ENCODE results near the gene SCARF1. TPM values are rescaled to one million over a fixed set of nuclear protein-coding genes. Genes with fewer than 3 reads are reported as not detected.

Gene SCARF1
- total and polyA plus RNA-seq, 3 experiments from 2014 or later, result 0.39 to 0.94 (median 0.71) TPM

DNA sequence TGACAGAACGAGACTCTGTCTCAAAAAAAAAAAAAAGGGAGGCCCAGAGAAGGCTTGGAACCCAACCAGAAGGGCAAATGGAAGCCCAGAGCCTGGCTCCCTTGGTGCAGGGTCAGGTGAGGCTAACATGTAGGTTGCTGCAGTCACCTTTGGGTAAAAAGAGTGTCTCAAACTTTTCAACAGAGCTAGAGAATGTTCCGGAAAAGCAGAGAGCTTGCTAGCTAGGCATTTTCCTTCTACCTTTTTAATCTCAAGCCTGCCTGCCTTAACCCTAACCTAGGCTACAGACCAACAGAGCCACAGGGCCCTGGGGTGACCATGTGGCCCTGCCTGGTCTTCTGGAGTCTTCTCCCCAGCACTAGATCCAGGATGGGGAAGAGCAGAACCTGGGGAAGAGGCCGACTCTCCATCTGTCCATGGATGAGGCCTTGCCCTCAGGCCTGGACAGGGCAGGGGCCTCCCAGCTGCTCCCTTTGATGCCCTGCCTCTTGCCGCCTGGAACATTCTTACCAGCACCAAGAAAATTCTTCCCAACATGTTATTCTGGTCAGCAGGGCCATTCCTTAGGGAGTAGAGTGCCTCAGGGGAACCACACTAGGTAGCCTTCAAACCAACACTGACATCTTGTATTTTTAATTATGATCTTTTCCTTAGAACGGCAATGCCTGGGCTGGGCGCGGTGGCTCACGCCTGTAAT is 47.0 kb downstream of the SCARF1 start:
- DNase-seq, result no peak
- Histone ChIP-seq H3K4me3 (ENCODE audit: low read length) (no peak overlapping the region), H3K36me3 (ENCODE audit: insufficient read depth, low read length) (no peaks in the 10 kb centered on the region), H3K4me1 (ENCODE audit: insufficient read depth, low read length) (no peaks in the 10 kb centered on the region), H3K27ac (ENCODE audit: low read depth, low read length) (no peak overlapping the region), H3K9me3 (ENCODE audit: low read length) (no peaks in the 10 kb centered on the region), H3K27me3 (ENCODE audit: insufficient read depth, low read length, poor library complexity, severe bottlenecking) (no peaks in the 10 kb centered on the region)
- Mint-ChIP-seq H3K4me1 (no peaks in the 10 kb centered on the region), H3K27ac (no peak overlapping the region), H3K36me3 (peaks cover 0 to 1% (median 0%) of the 10 kb centered on the region in 3 donors), H3K9me3 (no peaks in the 10 kb centered on the region), H3K4me3 (no peak overlapping the region), H3K27me3 (no peaks in the 10 kb centered on the region)
- ChIA-PET CTCF (interaction anchor here (1.4 kb wide), 1 partner anchor 51 kb away, joined by 3 read pairs; the partner anchor contains the start of gene RILP), POLR2A (interaction anchor here (0.7 kb wide), 1 partner anchor 54 kb away, joined by 5 read pairs; no protein-coding TSS in a partner anchor)

DNA sequence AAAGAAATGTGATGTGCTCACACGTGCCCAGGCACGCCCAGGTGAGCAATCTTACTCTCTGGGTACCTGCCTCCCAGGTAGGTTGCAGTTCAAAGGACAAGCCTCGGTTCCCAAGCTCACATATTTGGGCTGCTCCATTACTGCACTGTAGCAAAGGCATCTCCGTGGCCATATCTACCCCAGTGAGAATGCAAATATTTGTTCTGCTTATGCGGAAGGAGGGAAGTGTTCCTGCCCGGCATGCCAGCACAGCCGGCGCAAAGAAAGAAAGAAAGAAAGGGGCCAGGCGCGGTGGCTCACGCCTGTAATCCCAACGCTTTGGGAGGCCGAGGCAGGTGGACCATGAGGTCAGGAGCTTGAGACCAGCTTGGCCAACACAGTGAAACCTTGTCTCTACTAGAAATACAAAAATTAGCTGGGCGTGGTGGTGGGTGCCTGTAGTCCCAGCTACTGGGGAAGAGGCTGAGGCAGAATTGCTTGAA is 47.6 kb downstream of the SCARF1 start:
- ChIA-PET POLR2A (interaction anchor here (0.7 kb wide), 1 partner anchor 53 kb away, joined by 5 read pairs; no protein-coding TSS in a partner anchor), CTCF (interaction anchor here (1.4 kb wide), 1 partner anchor 51 kb away, joined by 3 read pairs; the partner anchor contains the start of gene RILP)
- no peak overlapping the region for H3K4me3 ChIP-seq (ENCODE audit: low read length)
- Mint-ChIP-seq H3K27ac (no peak overlapping the region), H3K4me1 (peaks cover 0 to 3% (median 0%) of the 10 kb centered on the region in 3 donors), H3K27me3 (no peaks in the 10 kb centered on the region), H3K36me3 (peaks cover 0 to 1% (median 0%) of the 10 kb centered on the region in 3 donors), H3K4me3 (no peak overlapping the region), H3K9me3 (no peaks in the 10 kb centered on the region)
- no peak for DNase-seq
- H3K36me3 ChIP-seq (ENCODE audit: insufficient read depth, low read length), result no peaks in the 10 kb centered on the region
- no peaks in the 10 kb centered on the region for H3K9me3 ChIP-seq (ENCODE audit: low read length)
- H3K27ac ChIP-seq (ENCODE audit: low read depth, low read length), result no peak overlapping the region
- no peaks in the 10 kb centered on the region for H3K27me3 ChIP-seq (ENCODE audit: insufficient read depth, low read length, poor library complexity, severe bottlenecking)
- H3K4me1 ChIP-seq (ENCODE audit: insufficient read depth, low read length), result no peaks in the 10 kb centered on the region

- Mint-ChIP-seq H3K36me3 (no peaks in the 10 kb centered on the region), H3K27ac (no peak overlapping the region), H3K27me3 (no peaks in the 10 kb centered on the region), H3K4me3 (no peak overlapping the region), H3K9me3 (no peaks in the 10 kb centered on the region), H3K4me1 (peaks cover 0 to 5% (median 0%) of the 10 kb centered on the region in 3 donors)
- POLR2A ChIA-PET, result no interaction called here
- Histone ChIP-seq H3K9me3 (ENCODE audit: low read length) (no peaks in the 10 kb centered on the region), H3K27me3 (ENCODE audit: insufficient read depth, low read length, poor library complexity, severe bottlenecking) (no peaks in the 10 kb centered on the region), H3K4me3 (ENCODE audit: low read length) (no peak overlapping the region), H3K4me1 (ENCODE audit: insufficient read depth, low read length) (no peaks in the 10 kb centered on the region), H3K27ac (ENCODE audit: low read depth, low read length) (no peak overlapping the region), H3K36me3 (ENCODE audit: insufficient read depth, low read length) (no peaks in the 10 kb centered on the region)
- no peak for DNase-seq
- CTCF ChIA-PET, result no interaction called here
Measured at GRCh38 chr17:1593630-1593931, 52.0 kb downstream of the SCARF1 start.

DNA sequence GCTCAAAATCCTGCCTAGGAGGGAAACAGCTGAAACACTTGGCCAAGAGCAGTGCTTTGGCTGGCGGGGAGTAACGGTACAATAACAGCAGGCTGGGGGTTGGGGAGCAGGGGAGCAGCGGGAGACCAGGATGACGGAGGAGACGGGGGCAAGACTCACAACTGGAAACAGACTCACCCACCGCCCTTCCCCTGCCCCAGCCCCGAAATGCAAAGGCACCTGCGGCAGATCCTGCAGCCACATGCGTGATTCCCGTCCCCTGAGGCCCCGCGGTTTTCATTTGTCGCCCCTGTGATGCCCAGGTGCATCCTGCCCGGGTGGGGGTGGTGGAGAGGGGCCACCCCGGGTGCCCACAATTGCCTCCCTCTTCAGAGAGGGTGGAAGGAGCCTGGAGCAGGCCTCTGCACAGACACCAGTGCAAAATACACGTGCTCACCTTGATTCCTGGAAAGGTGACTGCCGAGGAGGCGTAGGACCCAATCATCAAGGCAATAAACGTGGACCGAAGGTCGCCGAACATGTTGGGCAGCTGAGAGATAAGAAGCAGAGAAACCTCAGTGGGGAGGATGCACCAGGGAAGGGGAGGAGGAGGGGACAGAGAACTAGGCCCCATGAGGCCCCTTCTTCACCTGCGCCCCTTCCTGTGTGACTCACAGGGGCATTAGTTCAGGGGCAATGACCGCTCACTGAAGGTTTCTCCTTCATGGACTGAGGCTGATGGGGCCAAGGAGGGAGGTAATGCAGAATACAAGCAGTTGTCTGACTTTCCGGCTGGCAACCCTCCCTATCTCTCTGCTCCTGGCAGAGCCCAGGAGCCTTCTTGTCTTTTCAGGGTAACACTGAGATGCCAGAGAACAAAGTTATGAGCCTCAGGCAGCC is 52.5 kb downstream of the SCARF1 start:
- Histone ChIP-seq H3K27me3 (ENCODE audit: insufficient read depth, low read length, poor library complexity, severe bottlenecking) (no peaks in the 10 kb centered on the region), H3K9me3 (ENCODE audit: low read length) (no peaks in the 10 kb centered on the region), H3K4me3 (ENCODE audit: low read length) (no peak overlapping the region), H3K36me3 (ENCODE audit: insufficient read depth, low read length) (no peaks in the 10 kb centered on the region), H3K4me1 (ENCODE audit: insufficient read depth, low read length) (no peaks in the 10 kb centered on the region), H3K27ac (ENCODE audit: low read depth, low read length) (no peak overlapping the region)
- CTCF ChIA-PET, result no interaction called here
- Mint-ChIP-seq H3K27ac (peak overlapping the region in 1 of 8 donors; percentile 36), H3K4me1 (peaks cover 0 to 5% (median 0%) of the 10 kb centered on the region in 3 donors), H3K27me3 (no peaks in the 10 kb centered on the region), H3K36me3 (no peaks in the 10 kb centered on the region), H3K9me3 (no peaks in the 10 kb centered on the region), H3K4me3 (no peak overlapping the region)
- peak in 2 of 5 donors; percentile 7 to 24 for DNase-seq
- POLR2A ChIA-PET, result no interaction called here

GRCh38 chr17:1591474-1592090 is 54.0 kb downstream of the SCARF1 start:
- ChIA-PET CTCF (no interaction called here), POLR2A (no interaction called here)
- no peak overlapping the region for H3K4me3 ChIP-seq (ENCODE audit: low read length)

DNA sequence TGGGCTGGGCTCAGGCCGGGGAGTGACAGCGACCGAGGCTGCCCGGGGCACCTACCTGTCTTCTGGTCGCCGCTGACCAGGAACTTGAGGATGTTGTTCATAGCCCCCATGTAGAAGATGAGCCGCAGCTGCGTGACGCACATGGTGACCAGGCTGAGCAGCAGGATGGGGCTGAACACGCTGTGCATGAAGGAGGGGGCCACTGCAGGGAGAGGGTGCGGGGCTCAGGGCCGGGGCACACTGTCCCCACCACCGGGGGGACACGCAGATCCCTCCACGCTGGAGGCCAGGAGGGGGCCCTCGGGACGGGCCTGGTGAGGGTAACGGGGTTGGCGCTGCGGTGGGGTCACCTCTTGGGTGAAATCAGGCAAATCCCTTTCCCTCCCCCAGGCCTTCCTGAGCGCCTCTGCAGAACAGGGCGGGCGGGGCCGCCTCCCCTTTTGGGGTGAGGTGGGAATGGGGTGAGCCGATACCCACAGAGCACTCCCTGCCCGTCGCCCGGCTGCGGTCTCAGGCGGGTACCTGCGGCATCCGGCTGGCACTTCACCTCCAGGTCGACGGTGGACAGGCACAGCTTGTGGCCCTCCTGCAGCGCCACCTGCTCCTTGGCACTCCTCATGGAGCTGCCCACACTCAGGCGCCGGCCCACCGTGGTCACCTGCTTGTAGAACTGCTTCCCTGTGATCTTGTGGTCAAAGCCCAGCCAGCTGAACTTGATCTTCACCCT is 54.6 kb downstream of the SCARF1 start:
- H3K4me3 ChIP-seq (ENCODE audit: low read length), result no peak overlapping the region
- H3K4me3 Mint-ChIP-seq, result no peak overlapping the region
- H3K27ac Mint-ChIP-seq, result no peak overlapping the region
- H3K36me3 ChIP-seq (ENCODE audit: insufficient read depth, low read length), result no peaks in the 10 kb centered on the region
- no peaks in the 10 kb centered on the region for H3K9me3 Mint-ChIP-seq
- ChIA-PET CTCF (interaction anchor here (1.2 kb wide), 1 partner anchor 58 kb away, joined by 3 read pairs; no protein-coding TSS in a partner anchor), POLR2A (no interaction called here)
- no peak for DNase-seq
- H3K4me1 Mint-ChIP-seq, result peaks cover 0 to 5% (median 0%) of the 10 kb centered on the region in 3 donors
- no peaks in the 10 kb centered on the region for H3K4me1 ChIP-seq (ENCODE audit: insufficient read depth, low read length)
- no peaks in the 10 kb centered on the region for H3K27me3 ChIP-seq (ENCODE audit: insufficient read depth, low read length, poor library complexity, severe bottlenecking)
- H3K27ac ChIP-seq (ENCODE audit: low read depth, low read length), result no peak overlapping the region
- no peaks in the 10 kb centered on the region for H3K9me3 ChIP-seq (ENCODE audit: low read length)
- H3K36me3 Mint-ChIP-seq, result no peaks in the 10 kb centered on the region
- H3K27me3 Mint-ChIP-seq, result no peaks in the 10 kb centered on the region

More at GRCh38 chr17:1591474-1592090, 54.0 kb downstream of the SCARF1 start:
- H3K4me1 Mint-ChIP-seq, result peaks cover 0 to 5% (median 0%) of the 10 kb centered on the region in 3 donors
- no peak overlapping the region for H3K27ac Mint-ChIP-seq
- no peaks in the 10 kb centered on the region for H3K36me3 ChIP-seq (ENCODE audit: insufficient read depth, low read length)
- H3K27ac ChIP-seq (ENCODE audit: low read depth, low read length), result no peak overlapping the region
- no peak for DNase-seq
- H3K36me3 Mint-ChIP-seq, result no peaks in the 10 kb centered on the region
- H3K9me3 Mint-ChIP-seq, result no peaks in the 10 kb centered on the region
- H3K9me3 ChIP-seq (ENCODE audit: low read length), result no peaks in the 10 kb centered on the region
- no peaks in the 10 kb centered on the region for H3K27me3 Mint-ChIP-seq
- no peak overlapping the region for H3K4me3 Mint-ChIP-seq
- H3K4me1 ChIP-seq (ENCODE audit: insufficient read depth, low read length), result no peaks in the 10 kb centered on the region
- no peaks in the 10 kb centered on the region for H3K27me3 ChIP-seq (ENCODE audit: insufficient read depth, low read length, poor library complexity, severe bottlenecking)

DNA sequence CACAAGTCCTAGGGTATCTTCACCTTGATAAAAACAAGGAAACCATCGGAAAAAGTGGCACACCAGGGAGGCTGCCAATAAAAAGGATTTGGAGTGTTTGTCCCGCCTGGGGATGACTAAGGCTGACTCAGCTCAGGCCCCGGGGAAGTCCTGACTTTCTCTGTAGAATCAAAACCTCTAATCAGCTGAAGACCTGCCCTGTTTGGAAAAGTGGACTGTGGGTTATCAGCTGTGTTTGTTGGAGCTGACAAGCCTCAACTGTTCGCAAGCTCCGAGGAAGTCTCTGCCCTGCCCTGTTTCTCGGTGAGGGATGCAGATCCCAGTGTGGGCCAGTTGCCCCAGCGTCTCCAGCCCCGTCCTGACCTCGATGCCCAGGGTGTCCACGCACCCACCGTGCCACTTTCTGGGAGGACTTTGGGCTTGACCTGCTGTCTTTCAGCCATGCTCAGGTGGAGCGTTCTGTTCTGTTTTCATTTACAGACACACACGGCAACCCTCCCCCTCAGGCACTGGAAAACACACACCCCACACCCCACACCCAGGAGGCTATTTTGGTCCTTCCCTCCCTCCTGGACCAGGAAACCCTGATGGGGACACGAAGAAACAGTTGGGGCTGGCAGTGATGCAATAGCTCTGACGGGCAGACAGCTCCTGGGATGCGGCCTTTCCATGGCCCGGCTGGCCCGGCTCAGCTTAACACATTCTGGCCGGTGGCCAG is 55.3 kb downstream of the SCARF1 start:
- H3K36me3 ChIP-seq (ENCODE audit: insufficient read depth, low read length), result no peaks in the 10 kb centered on the region
- H3K9me3 ChIP-seq (ENCODE audit: low read length), result no peaks in the 10 kb centered on the region
- H3K4me1 ChIP-seq (ENCODE audit: insufficient read depth, low read length), result no peaks in the 10 kb centered on the region
- H3K9me3 Mint-ChIP-seq, result no peaks in the 10 kb centered on the region
- ChIA-PET POLR2A (no interaction called here), CTCF (interaction anchor here (1.2 kb wide), 1 partner anchor 59 kb away, joined by 3 read pairs; no protein-coding TSS in a partner anchor)
- H3K4me3 Mint-ChIP-seq, result no peak overlapping the region
- H3K27ac Mint-ChIP-seq, result no peak overlapping the region
- no peaks in the 10 kb centered on the region for H3K27me3 Mint-ChIP-seq
- no peak overlapping the region for H3K4me3 ChIP-seq (ENCODE audit: low read length)
- no peaks in the 10 kb centered on the region for H3K27me3 ChIP-seq (ENCODE audit: insufficient read depth, low read length, poor library complexity, severe bottlenecking)
- peaks cover 0 to 5% (median 0%) of the 10 kb centered on the region in 3 donors for H3K4me1 Mint-ChIP-seq
- H3K36me3 Mint-ChIP-seq, result no peaks in the 10 kb centered on the region
- no peak for DNase-seq
- no peak overlapping the region for H3K27ac ChIP-seq (ENCODE audit: low read depth, low read length)

Measured in CD8-positive, alpha-beta memory T cell (primary cell).